H1 (cell line): ENCODE data around the gene OPCML. TPM values are rescaled to one million over a fixed set of nuclear protein-coding genes. Genes with fewer than 3 reads are reported as not detected.

ENCODE experiments used
- CTCF ChIA-PET: fragments of 300-600 bp; sonication (Branson Sonifier 250); formaldehyde crosslinking; loops from one replicate; lab custom pipeline; 2021; ENCODE audit not compliant: partially characterized antibody; lab: Charles Lee
- POLR2A ChIA-PET: fragments of 300-600 bp; sonication (Branson Sonifier 250); formaldehyde crosslinking; loops from one replicate; lab custom pipeline; 2021; ENCODE audit warnings: inconsistent platforms; ENCODE audit not compliant: partially characterized antibody; lab: Charles Lee
- DNase-seq, 2 experiments: peaks; one replicate each; pipeline versions ENCODE4 v3.0.0 to v3.0.0-alpha.2; 2010 to 2022; ENCODE audit warnings: low spot score in 2 of 2, low read depth in 1 of 2, mixed read lengths in 1 of 2
- FAIRE-seq: peaks from 2 replicates; lab custom pipeline; 2011; peaks lifted over from hg19 to GRCh38; lab: Jason Lieb, UNC
- H2AFZ ChIP-seq: 2 replicates; pipeline ENCODE4 v1.8.1; 2012; ENCODE audit warnings: low read length, inconsistent platforms
- H2AK5ac ChIP-seq: 2 replicates; pipeline ENCODE4 v1.6.1; 2013; ENCODE audit warnings: low read depth, low read length
- H2BK120ac ChIP-seq: replicated peaks from 2 replicates; pipeline ENCODE3; 2013; ENCODE audit warnings: low read depth, low read length, inconsistent platforms
- H2BK12ac ChIP-seq: 2 replicates; pipeline ENCODE4 v1.6.1; 2013; ENCODE audit warnings: low read depth, low read length
- H2BK15ac ChIP-seq: 2 replicates; pipeline ENCODE4 v1.6.1; 2013; ENCODE audit warnings: low read length
- H2BK20ac ChIP-seq: 2 replicates; pipeline ENCODE4 v1.6.1; 2013; ENCODE audit warnings: low read length
- H2BK5ac ChIP-seq: 2 replicates; pipeline ENCODE4 v1.6.1; 2013; ENCODE audit warnings: low read depth, low read length
- H3K14ac ChIP-seq: 2 replicates; pipeline ENCODE4 v1.6.1; 2013; ENCODE audit warnings: inconsistent platforms; ENCODE audit not compliant: insufficient read length
- H3K18ac ChIP-seq: 2 replicates; pipeline ENCODE4 v1.6.1; 2013; ENCODE audit warnings: low read length; ENCODE audit errors: extremely low read depth
- H3K23ac ChIP-seq: 2 replicates; pipeline ENCODE4 v1.6.1; 2013; ENCODE audit warnings: inconsistent platforms; ENCODE audit not compliant: insufficient read length
- H3K23me2 ChIP-seq: 2 replicates; pipeline ENCODE4 v1.6.1; 2013; ENCODE audit warnings: low read depth, low read length
- H3K27ac ChIP-seq: 2 replicates; pipeline ENCODE4 v1.6.1; 2011; ENCODE audit warnings: low read depth, low read length, inconsistent platforms
- H3K27me3 ChIP-seq, 4 experiments: replicated peaks in 1 of 4; 1 replicate in 1 of 4; 2 replicates in 3 of 4; pipeline versions ENCODE4 v1.6.1 to v1.8.1; 2011 to 2013; ENCODE audit warnings: low read length in 3 of 4, mild to moderate bottlenecking in 3 of 4, inconsistent platforms in 2 of 4, mixed read lengths in 2 of 4, moderate library complexity in 1 of 4; ENCODE audit not compliant: control insufficient read depth in 3 of 4, insufficient read depth in 3 of 4; ENCODE audit errors: extremely low read depth in 1 of 4
- H3K36me3 ChIP-seq, 4 experiments: 2 replicates each; pipeline versions ENCODE4 v1.6.1 to v1.8.1; 2011 to 2013; ENCODE audit warnings: mild to moderate bottlenecking in 4 of 4, low read length in 3 of 4, moderate library complexity in 2 of 4, control low read depth in 1 of 4, inconsistent platforms in 1 of 4; ENCODE audit not compliant: insufficient read depth in 4 of 4, control insufficient read depth in 2 of 4
- H3K4ac ChIP-seq: replicated peaks from 2 replicates; pipeline ENCODE3; 2013; ENCODE audit warnings: low read length, low read depth, mixed read lengths, inconsistent platforms; ENCODE audit not compliant: insufficient read length
- H3K4me1 ChIP-seq, 4 experiments: replicated peaks in 1 of 4; 1 replicate in 1 of 4; 2 replicates in 3 of 4; pipeline versions ENCODE4 v1.6.1 to v1.8.1; 2011 to 2013; ENCODE audit warnings: low read length in 3 of 4, inconsistent platforms in 2 of 4, mixed read lengths in 1 of 4; ENCODE audit not compliant: insufficient read depth in 4 of 4, control insufficient read depth in 3 of 4
- H3K4me2 ChIP-seq, 2 experiments: 2 replicates each; pipeline versions ENCODE4 v1.6.1 to v1.8.1; 2011 to 2013; ENCODE audit warnings: low read depth in 2 of 2, low read length in 2 of 2, control low read depth in 1 of 2, inconsistent platforms in 1 of 2, mild to moderate bottlenecking in 1 of 2; ENCODE audit not compliant: insufficient read depth in 1 of 2
- H3K4me3 ChIP-seq, 4 experiments: fragments of 200-600, 300-600 bp in 1 of 4; sonication (generic), shearing (Covaris generic), sonication (Bioruptor Twin) in 1 of 4; 2 replicates each; pipeline versions ENCODE4 v1.5.1 to v1.8.1; 2011 to 2016; ENCODE audit warnings: low read length in 4 of 4, low read depth in 3 of 4, control low read depth in 2 of 4, inconsistent platforms in 2 of 4, mild to moderate bottlenecking in 2 of 4, mixed read lengths in 1 of 4, moderate library complexity in 1 of 4; ENCODE audit not compliant: insufficient read depth in 2 of 4; ENCODE audit errors: extremely low read depth in 1 of 4
- H3K56ac ChIP-seq: replicated peaks from 2 replicates; pipeline ENCODE3; 2013; ENCODE audit warnings: low read depth, mild to moderate bottlenecking, mixed read lengths, low read length, inconsistent platforms; ENCODE audit not compliant: insufficient read length
- H3K79me1 ChIP-seq: 2 replicates; pipeline ENCODE4 v1.6.1; 2013; ENCODE audit warnings: low read depth, low read length, control low read depth
- H3K79me2 ChIP-seq, 2 experiments: 2 replicates each; pipeline versions ENCODE4 v1.6.1 to v1.8.1; 2012 to 2013; ENCODE audit warnings: low read length in 2 of 2, mild to moderate bottlenecking in 2 of 2, inconsistent platforms in 1 of 2; ENCODE audit not compliant: insufficient read depth in 2 of 2, control insufficient read depth in 1 of 2
- H3K9ac ChIP-seq, 4 experiments: replicated peaks in 1 of 4; 1 replicate in 1 of 4; 2 replicates in 3 of 4; pipeline versions ENCODE4 v1.6.1 to v1.8.1; 2011 to 2013; ENCODE audit warnings: low read depth in 3 of 4, low read length in 3 of 4, control low read depth in 2 of 4, mild to moderate bottlenecking in 2 of 4, moderate library complexity in 2 of 4, inconsistent platforms in 1 of 4; ENCODE audit errors: extremely low read depth in 1 of 4
- H3K9me3 ChIP-seq, 2 experiments: 2 replicates each; pipeline versions ENCODE4 v1.6.1 to v1.8.1; 2012 to 2013; ENCODE audit warnings: mild to moderate bottlenecking in 2 of 2, moderate library complexity in 2 of 2, control low read depth in 1 of 2, inconsistent platforms in 1 of 2, low read depth in 1 of 2, low read length in 1 of 2, mixed read lengths in 1 of 2; ENCODE audit not compliant: insufficient read depth in 2 of 2
- H4K20me1 ChIP-seq, 2 experiments: replicated peaks in 1 of 2; 2 replicates each; pipeline versions ENCODE3 to v1.8.1; 2011 to 2013; ENCODE audit warnings: inconsistent platforms in 2 of 2, low read length in 2 of 2, mild to moderate bottlenecking in 1 of 2; ENCODE audit not compliant: insufficient read depth in 2 of 2, control insufficient read depth in 1 of 2
- H4K5ac ChIP-seq: 2 replicates; pipeline ENCODE4 v1.6.1; 2013; ENCODE audit warnings: low read length, low read depth, mixed read lengths, inconsistent platforms; ENCODE audit not compliant: insufficient read length
- H4K8ac ChIP-seq: 2 replicates; pipeline ENCODE4 v1.8.0; 2013; ENCODE audit warnings: mild to moderate bottlenecking, moderate library complexity, low read length, inconsistent platforms; ENCODE audit not compliant: insufficient read depth; ENCODE audit errors: extremely low read depth
- H4K91ac ChIP-seq: replicated peaks from 2 replicates; pipeline ENCODE3; 2013; ENCODE audit warnings: low read length, mixed read lengths, inconsistent platforms; ENCODE audit not compliant: insufficient read length
- ATF2 ChIP-seq: IDR thresholded peaks from 2 replicates; pipeline ENCODE4 v1.6.1; 2012; ENCODE audit warnings: low read length, inconsistent platforms
- CTBP2 ChIP-seq: IDR thresholded peaks from 2 replicates; pipeline ENCODE4 v1.7.0; 2011; ENCODE audit warnings: borderline replicate concordance, mild to moderate bottlenecking, moderate library complexity, mixed read lengths, low read length; ENCODE audit not compliant: insufficient read depth, insufficient read length
- CTCF ChIP-seq, 3 experiments: IDR thresholded peaks; 1 replicate in 2 of 3; 2 replicates in 1 of 3; pipeline versions ENCODE4 v1.5.1 to v1.6.1; 2011; ENCODE audit warnings: low read length in 3 of 3, mild to moderate bottlenecking in 3 of 3, inconsistent platforms in 2 of 3, low read depth in 1 of 3, moderate library complexity in 1 of 3; ENCODE audit not compliant: insufficient read depth in 1 of 3; ENCODE audit errors: control extremely low read depth in 1 of 3
- FOSL1 ChIP-seq: IDR thresholded peaks from 2 replicates; pipeline ENCODE4 v1.6.1; 2011; ENCODE audit warnings: mild to moderate bottlenecking, low read depth, low read length, moderate library complexity; ENCODE audit not compliant: insufficient read depth
- SIRT6 ChIP-seq: IDR thresholded peaks from one replicate; pipeline ENCODE4 v1.7.1; 2012; ENCODE audit warnings: low read length, inconsistent platforms
- SP4 ChIP-seq: IDR thresholded peaks from 2 replicates; pipeline ENCODE4 v1.6.1; 2012; ENCODE audit warnings: low read length, inconsistent platforms
- TAF1 ChIP-seq: IDR thresholded peaks from 2 replicates; pipeline ENCODE4 v1.6.1; 2011; ENCODE audit warnings: mild to moderate bottlenecking, low read depth, low read length
- WGBS, 2 experiments: shearing (Covaris generic) in 1 of 2; methylation state at CpG; one replicate each; pipeline versions ENCODE4 v1.1.6 to v1.1.7; 2013 to 2015; ENCODE audit warnings: low lambda C conversion rate in 2 of 2, mixed read lengths in 2 of 2, inconsistent platforms in 1 of 2, low coverage in 1 of 2, missing lambda C conversion rate in 1 of 2; ENCODE audit not compliant: insufficient replicate concordance in 2 of 2, insufficient coverage in 1 of 2, insufficient read length in 1 of 2; ENCODE audit errors: extremely low coverage in 1 of 2, missing lambda C conversion rate in 1 of 2; 5-methylcytosine and 5-hydroxymethylcytosine counted together
- polyA plus RNA-seq, 7 experiments: library from polyadenylated mRNA; depleted of rRNA in 3 of 7; stranded (reverse) in 5 of 7; unstranded in 2 of 7; fragments of >200 nt in 5 of 7; fragments of 200-250 nt in 2 of 7; gene quantifications; 1 replicate in 5 of 7; 2 replicates in 1 of 7; 4 replicates in 1 of 7; pipeline versions ENCODE4 v1.2.1 to v1.2.3, GENCODE V29; 2011 to 2013; ENCODE audit warnings: missing spikeins in 2 of 7, mixed read lengths in 2 of 7
- total RNA-seq: library from RNA; stranded (reverse); fragmentation: NEBNext Ultra II Directional; extraction: Animal tissue kit (Norgen Biotek cat#: 25700); gene quantifications from 2 replicates; pipeline ENCODE4 v1.2.1, GENCODE V29; 2021

OPCML gene
- total and polyA plus RNA-seq, 2 of the 8 experiments (the other 6 are each of a cell fraction or from before 2014, with no cell fraction given) = 2.3 to 3.1 TPM

GRCh38 chr11:133480722-133481121 is 51.6 kb downstream of the OPCML start:
- Histone ChIP-seq H4K20me1 (no peaks in the 10 kb centered on the region), H2BK120ac (no peak overlapping the region), H3K14ac (no peak overlapping the region), H2BK20ac (no peak overlapping the region), H3K4me1 (peaks cover 0 to 5% (median 1%) of the 10 kb centered on the region in 4 experiments; a peak in 1 of 7 replicates), H3K23ac (no peak overlapping the region), H3K4me2 (no peak overlapping the region), H2BK12ac (no peak overlapping the region), H3K23me2 (no peaks in the 10 kb centered on the region), H2BK15ac (no peak overlapping the region), H3K9me3 (no peaks in the 10 kb centered on the region), H3K79me2 (no peaks in the 10 kb centered on the region), H3K56ac (no peak overlapping the region), H4K5ac (no peak overlapping the region), H2AK5ac (no peak overlapping the region), H4K91ac (no peak overlapping the region), H4K8ac (no peak overlapping the region), H3K27me3 (no peaks in the 10 kb centered on the region), H3K27ac (no peak overlapping the region), H3K36me3 (no peaks in the 10 kb centered on the region), H3K79me1 (no peaks in the 10 kb centered on the region), H3K18ac (no peak overlapping the region), H2AFZ (no peak overlapping the region), H2BK5ac (no peak overlapping the region), H3K4me3 (no peak overlapping the region), H3K9ac (no peak overlapping the region), H3K4ac (no peak overlapping the region)
- 96% methylated on average over 1 of the region's 1 CpG; no CpG with 5 or more reads in 1 of the 2 experiments for WGBS, 2 experiments
- DNase-seq (no peak), FAIRE-seq (no peak)
- CTCF ChIA-PET = interaction anchor here (0.9 to 1.2 kb wide), 2 partner anchors 9 to 56 kb away, joined by 3 to 4 read pairs; no protein-coding TSS in a partner anchor
- TF ChIP-seq FOSL1 = no peak
- no peak for TF ChIP-seq SIRT6
- no peak for TF ChIP-seq CTCF (IDR thresholded peaks at IDR 0.05; ENCODE audit: control extremely low read depth in 1 of 3, insufficient read depth in 1 of 3, low read depth in 1 of 3, low read length in 3 of 3)
- TF ChIP-seq SP4 = no peak
- TF ChIP-seq ATF2 = no peak
- no peak for TF ChIP-seq TAF1
- no peak for TF ChIP-seq CTBP2
- POLR2A ChIA-PET = no interaction called here
